OCI-LY1 (cell line): ENCODE data around the gene AOC3.
"Not testable (repeated sequence)": the region's sequence is repeated elsewhere in the genome, so short reads cannot be mapped to it uniquely, and the experiment has no call there.

Experiments used
- H2AFZ ChIP-seq: fragments of 200-600 bp; sonication (generic), shearing (Covaris generic); 2 replicates; pipeline ENCODE4 v1.6.0; 2014; ENCODE audit warnings: antibody characterized with exemption, mild to moderate bottlenecking, low read length
- H3F3A ChIP-seq: fragments of 200-600 bp; sonication (generic), shearing (Covaris generic); 2 replicates; pipeline ENCODE4 v1.6.0; 2014; ENCODE audit warnings: mild to moderate bottlenecking, antibody characterized with exemption, low read length, moderate library complexity; ENCODE audit not compliant: insufficient read depth
- H3K27ac ChIP-seq: fragments of 200-600 bp; sonication (generic); 2 replicates; pipeline ENCODE4 v1.5.1; 2014; ENCODE audit warnings: low read length, mixed run types, mild to moderate bottlenecking, low read depth; ENCODE audit not compliant: poor library complexity, severe bottlenecking
- H3K27me3 ChIP-seq: fragments of 200-600 bp; sonication (generic); 2 replicates; pipeline ENCODE4 v1.6.0; 2014; ENCODE audit warnings: antibody characterized with exemption, mild to moderate bottlenecking, low read length, moderate library complexity; ENCODE audit not compliant: insufficient read depth
- H3K36me3 ChIP-seq: fragments of 200-600 bp; sonication (generic); 2 replicates; pipeline ENCODE4 v1.6.1; 2014; ENCODE audit warnings: mild to moderate bottlenecking, antibody characterized with exemption, low read length, moderate library complexity, mixed read lengths; ENCODE audit not compliant: insufficient read depth
- H3K4me1 ChIP-seq: fragments of 200-600 bp; sonication (generic); 2 replicates; pipeline ENCODE4 v1.5.1; 2014; ENCODE audit warnings: mild to moderate bottlenecking, low read length, moderate library complexity; ENCODE audit not compliant: insufficient read depth, severe bottlenecking
- H3K4me2 ChIP-seq: fragments of 200-600 bp; sonication (generic), shearing (Covaris generic); 2 replicates; pipeline ENCODE4 v1.6.1; 2014; ENCODE audit warnings: low read length
- H3K4me3 ChIP-seq: fragments of 200-600 bp; sonication (generic); 2 replicates; pipeline ENCODE4 v1.5.1; 2014; ENCODE audit warnings: low read length, low read depth, mild to moderate bottlenecking, mixed read lengths; ENCODE audit not compliant: poor library complexity, severe bottlenecking
- H3K79me2 ChIP-seq: fragments of 200-600 bp; shearing (Covaris generic); 2 replicates; pipeline ENCODE4 v1.6.1; 2016; ENCODE audit warnings: mixed run types, low read length, mixed read lengths; ENCODE audit not compliant: insufficient read depth
- H3K9ac ChIP-seq: fragments of 200-600 bp; sonication (generic), shearing (Covaris generic); 2 replicates; pipeline ENCODE4 v1.6.1; 2014; ENCODE audit warnings: mild to moderate bottlenecking, low read length, mixed read lengths
- H3K9me2 ChIP-seq: fragments of 200-600 bp; sonication (generic), shearing (Covaris generic); 2 replicates; pipeline ENCODE4 v1.6.1; 2014; ENCODE audit warnings: low read depth, mild to moderate bottlenecking, low read length, mixed read lengths
- H3K9me3 ChIP-seq: fragments of 200-600 bp; shearing (Covaris generic); 2 replicates; pipeline ENCODE4 v1.6.1; 2014; ENCODE audit warnings: low read length, mixed read lengths
- H4K20me1 ChIP-seq: fragments of 200-600 bp; sonication (generic), shearing (Covaris generic); 2 replicates; pipeline ENCODE4 v1.6.0; 2016; ENCODE audit warnings: mild to moderate bottlenecking, low read length; ENCODE audit not compliant: insufficient read depth
- CTCF ChIP-seq: fragments of 200-600 bp; sonication (generic), shearing (Covaris generic); IDR thresholded peaks from 2 replicates; pipeline ENCODE4 v1.5.1; 2017; ENCODE audit warnings: mild to moderate bottlenecking, antibody characterized with exemption, low read length, moderate library complexity, mixed read lengths
- EZH2 ChIP-seq: fragments of 200-600 bp; sonication (generic), shearing (Covaris generic); IDR thresholded peaks from 2 replicates; pipeline ENCODE4 v1.8.0; 2017; ENCODE audit warnings: borderline replicate concordance, mixed run types, mild to moderate bottlenecking, antibody characterized with exemption, low read length, moderate library complexity, mixed read lengths

AOC3 gene

GRCh38 chr17:42898147-42898811 lies 47.3 kb downstream of the AOC3 start:
- Histone ChIP-seq H3K4me2 (no peak overlapping the region), H3K27me3 (peaks cover 3% of the 10 kb centered on the region; the same call in 1 of the 2 replicates), H3K9me2 (no peaks in the 10 kb centered on the region), H3K79me2 (no peaks in the 10 kb centered on the region), H3K27ac (no peak overlapping the region), H3K36me3 (no peaks in the 10 kb centered on the region), H3K9me3 (no peaks in the 10 kb centered on the region), H3F3A (no peaks in the 10 kb centered on the region), H4K20me1 (no peaks in the 10 kb centered on the region), H3K4me1 (no peaks in the 10 kb centered on the region), H2AFZ (no peak overlapping the region), H3K4me3 (no peak overlapping the region), H3K9ac (no peak overlapping the region)
- TF ChIP-seq EZH2 (no peak), CTCF (no peak)

GRCh38 chr17:42899981-42900380 lies 49.0 kb downstream of the AOC3 start:
- not testable (repeated sequence) for H3K9me2 ChIP-seq, H3K27me3 ChIP-seq, H4K20me1 ChIP-seq, H3K9ac ChIP-seq, H3K27ac ChIP-seq, H3K36me3 ChIP-seq, H3F3A ChIP-seq, H3K4me3 ChIP-seq, H2AFZ ChIP-seq, H3K79me2 ChIP-seq, H3K9me3 ChIP-seq, H3K4me2 ChIP-seq, H3K4me1 ChIP-seq

- H3K79me2 ChIP-seq, result no peaks in the 10 kb centered on the region
- H4K20me1 ChIP-seq, result no peaks in the 10 kb centered on the region
- no peaks in the 10 kb centered on the region for H3K9me2 ChIP-seq
- no peaks in the 10 kb centered on the region for H3K36me3 ChIP-seq
- H3K4me3 ChIP-seq, result no peak within 1 kb of the TSS
- H3K4me2 ChIP-seq, result no peak within 1 kb of the TSS
- no peaks in the 10 kb centered on the region for H3F3A ChIP-seq
- no peak within 1 kb of the TSS for H3K9ac ChIP-seq
- no peaks in the 10 kb centered on the region for H3K4me1 ChIP-seq
- no peak within 1 kb of the TSS for H2AFZ ChIP-seq
- H3K27ac ChIP-seq, result no peak within 1 kb of the TSS
- no peaks in the 10 kb centered on the region for H3K9me3 ChIP-seq
- TF ChIP-seq CTCF (no peak), EZH2 (no peak)
- H3K27me3 ChIP-seq, result peaks cover 3% of the 10 kb centered on the region; the same call in 1 of the 2 replicates
Measured at GRCh38 chr17:42900460-42901331, 49.7 kb downstream of the AOC3 start, which contains the start of gene G6PC1. Gene G6PC1 (plus strand): TSS chr17:42900799. CDS start chr17:42900877, 78 bp downstream.
